Retinal pigment epithelial cell (primary cell): ENCODE data around the gene EZH2.

ENCODE experiments used
- DNase-seq: peaks from one replicate; pipeline ENCODE4 v3.0.0-alpha.2; 2010; ENCODE audit warnings: low read depth
- H3K4me3 ChIP-seq: 2 replicates; pipeline ENCODE4 v1.5.1; 2011; ENCODE audit warnings: mild to moderate bottlenecking, low read length, control low read depth, moderate library complexity
- TF ChIP-seq, protein P1 (sequence below): conservative IDR thresholded peaks from 2 replicates; pipeline ENCODE4 v1.5.1; 2011; ENCODE audit warnings: low read depth, low read length, control low read depth, inconsistent platforms

The EZH2 gene

DNA sequence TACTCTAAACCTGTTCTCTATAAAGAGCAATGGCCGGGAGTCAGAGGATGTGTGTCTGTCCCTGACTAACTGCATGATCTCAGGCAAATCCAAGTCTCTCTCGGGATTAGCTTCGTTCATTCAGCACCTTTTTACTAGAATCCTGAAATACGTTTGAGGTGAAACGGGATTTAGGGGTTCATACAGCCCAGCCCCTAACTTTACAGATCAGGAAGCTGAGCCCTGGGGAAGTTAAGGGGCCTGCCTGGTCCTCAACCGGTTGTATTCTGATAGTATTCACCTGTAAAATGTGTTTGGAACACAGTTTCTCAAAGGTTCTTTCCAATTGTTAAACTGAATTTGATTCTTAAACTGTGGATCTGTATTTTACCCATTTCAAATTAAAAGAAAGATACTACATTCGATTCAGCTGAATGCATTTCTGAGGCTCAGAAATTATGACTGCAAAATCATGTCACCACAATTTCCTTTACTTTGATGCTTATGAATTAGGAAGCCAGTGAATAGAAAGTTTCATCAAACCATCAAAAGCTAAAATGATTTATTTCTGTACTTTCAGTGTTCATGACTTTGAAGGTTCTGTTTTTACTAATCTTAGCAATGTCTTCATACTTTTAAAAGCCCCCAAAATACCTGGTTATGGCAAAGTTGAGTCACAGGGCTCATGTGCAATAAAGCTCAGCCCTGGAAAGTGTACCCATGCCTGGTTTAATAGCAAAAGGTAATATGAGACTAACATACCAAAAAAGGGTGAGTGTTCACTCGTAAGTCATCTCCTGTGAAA lies 28.9 kb upstream of the EZH2 start:
- no peak overlapping the region for H3K4me3 ChIP-seq
- TF ChIP-seq, protein P1, sequence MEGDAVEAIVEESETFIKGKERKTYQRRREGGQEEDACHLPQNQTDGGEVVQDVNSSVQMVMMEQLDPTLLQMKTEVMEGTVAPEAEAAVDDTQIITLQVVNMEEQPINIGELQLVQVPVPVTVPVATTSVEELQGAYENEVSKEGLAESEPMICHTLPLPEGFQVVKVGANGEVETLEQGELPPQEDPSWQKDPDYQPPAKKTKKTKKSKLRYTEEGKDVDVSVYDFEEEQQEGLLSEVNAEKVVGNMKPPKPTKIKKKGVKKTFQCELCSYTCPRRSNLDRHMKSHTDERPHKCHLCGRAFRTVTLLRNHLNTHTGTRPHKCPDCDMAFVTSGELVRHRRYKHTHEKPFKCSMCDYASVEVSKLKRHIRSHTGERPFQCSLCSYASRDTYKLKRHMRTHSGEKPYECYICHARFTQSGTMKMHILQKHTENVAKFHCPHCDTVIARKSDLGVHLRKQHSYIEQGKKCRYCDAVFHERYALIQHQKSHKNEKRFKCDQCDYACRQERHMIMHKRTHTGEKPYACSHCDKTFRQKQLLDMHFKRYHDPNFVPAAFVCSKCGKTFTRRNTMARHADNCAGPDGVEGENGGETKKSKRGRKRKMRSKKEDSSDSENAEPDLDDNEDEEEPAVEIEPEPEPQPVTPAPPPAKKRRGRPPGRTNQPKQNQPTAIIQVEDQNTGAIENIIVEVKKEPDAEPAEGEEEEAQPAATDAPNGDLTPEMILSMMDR = no peak
- DNase-seq = no peak

DNA sequence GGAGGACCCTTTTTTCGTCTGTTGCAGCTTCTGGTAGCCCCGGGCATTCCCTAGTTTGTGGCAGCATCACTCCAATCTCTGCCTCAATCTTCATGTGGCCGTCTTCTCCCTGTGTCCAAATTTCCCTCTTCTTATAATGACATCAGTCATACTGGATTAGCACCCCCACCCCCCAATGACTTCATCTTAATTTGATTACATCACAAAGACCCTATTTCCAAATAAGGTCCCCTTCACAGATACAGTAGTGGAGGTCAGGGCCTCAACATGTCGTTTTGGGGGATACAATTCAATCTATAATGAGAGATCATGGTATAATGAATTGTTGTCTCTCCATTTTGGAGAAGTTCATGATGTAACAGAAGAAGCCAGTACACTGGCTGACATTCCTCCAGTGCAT lies 28.1 kb upstream of the EZH2 start:
- TF ChIP-seq, protein P1 = no peak
- no peak for DNase-seq
- H3K4me3 ChIP-seq = no peak overlapping the region

DNA sequence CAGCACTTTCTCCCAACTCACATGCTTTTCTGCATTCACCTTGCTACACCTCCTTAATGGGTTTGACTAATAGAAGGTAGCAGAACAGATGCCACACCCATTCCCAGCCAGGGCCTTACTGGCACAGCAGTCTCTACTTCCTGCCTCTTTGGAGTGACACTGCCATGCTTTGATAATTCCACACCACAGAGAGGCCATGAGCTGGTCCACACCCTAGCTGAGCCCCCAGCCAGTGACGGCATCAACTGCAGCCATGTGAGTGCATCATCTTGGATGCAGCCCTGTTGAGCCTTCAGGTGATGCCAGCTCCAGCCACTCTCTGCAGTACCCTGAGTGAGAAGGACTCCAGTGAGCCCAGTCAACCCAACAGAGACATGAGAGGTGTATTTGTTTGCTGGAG lies 27.5 kb upstream of the EZH2 start:
- H3K4me3 ChIP-seq = no peak overlapping the region
- DNase-seq = no peak
- TF ChIP-seq, protein P1 = no peak

DNA sequence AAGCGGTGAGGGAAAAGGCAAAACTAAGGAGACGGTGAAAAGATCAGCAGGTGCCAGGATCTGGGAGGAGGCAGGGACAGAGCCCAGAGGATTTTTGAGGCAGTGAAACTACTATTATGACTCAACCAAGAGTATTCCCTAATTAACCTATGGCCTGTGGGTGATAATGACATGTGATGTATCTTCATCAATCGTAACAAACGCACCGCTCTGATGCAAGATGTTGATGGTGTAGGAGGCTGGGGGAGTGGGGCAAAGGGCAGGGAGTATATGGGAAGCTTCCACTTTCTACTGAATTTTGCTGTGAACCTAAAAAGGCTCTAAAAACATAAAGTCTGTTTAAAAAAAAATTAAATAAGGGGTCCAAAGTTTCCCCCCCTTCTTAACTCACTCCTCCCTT lies 25.5 kb upstream of the EZH2 start:
- no peak for DNase-seq
- TF ChIP-seq, protein P1 = no peak
- H3K4me3 ChIP-seq = no peak overlapping the region

DNA sequence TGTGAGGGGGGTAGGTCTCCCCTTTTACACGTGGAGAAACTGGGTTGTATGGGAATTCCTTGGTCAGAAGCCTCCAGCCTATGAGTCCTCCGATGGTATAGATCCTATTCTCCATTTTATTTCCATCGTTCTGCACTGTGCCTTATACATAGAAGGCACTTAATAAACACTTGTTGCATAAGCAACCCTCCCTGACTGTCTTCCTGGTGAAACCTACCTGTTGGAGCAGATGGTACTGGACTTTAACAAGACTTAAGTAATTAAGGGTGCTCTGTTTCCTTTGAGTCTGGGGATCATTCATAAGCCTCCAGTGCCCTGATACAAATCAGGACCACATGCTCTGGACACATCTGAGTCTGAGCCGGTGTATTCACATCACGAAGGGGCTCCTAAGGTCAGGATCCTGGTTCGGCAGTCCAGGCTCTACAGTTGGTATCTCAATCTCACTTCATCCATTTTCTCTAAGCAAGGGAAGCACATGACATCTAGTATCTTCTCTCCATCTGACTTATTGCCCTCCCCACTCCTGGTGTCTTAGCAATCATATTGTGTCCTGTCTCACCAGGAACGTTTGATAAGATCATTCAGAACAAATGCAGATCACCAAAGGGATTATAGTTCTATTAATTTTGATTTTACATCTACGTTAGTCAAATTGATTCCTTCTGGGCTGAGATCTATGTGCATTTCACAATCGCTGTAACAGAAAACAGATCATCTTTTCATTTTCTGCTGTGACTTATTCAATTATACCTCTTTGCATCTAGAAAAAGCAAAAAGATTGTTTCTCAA lies 22.8 kb upstream of the EZH2 start:
- H3K4me3 ChIP-seq = no peak overlapping the region
- DNase-seq = no peak
- TF ChIP-seq, protein P1 = no peak

DNA sequence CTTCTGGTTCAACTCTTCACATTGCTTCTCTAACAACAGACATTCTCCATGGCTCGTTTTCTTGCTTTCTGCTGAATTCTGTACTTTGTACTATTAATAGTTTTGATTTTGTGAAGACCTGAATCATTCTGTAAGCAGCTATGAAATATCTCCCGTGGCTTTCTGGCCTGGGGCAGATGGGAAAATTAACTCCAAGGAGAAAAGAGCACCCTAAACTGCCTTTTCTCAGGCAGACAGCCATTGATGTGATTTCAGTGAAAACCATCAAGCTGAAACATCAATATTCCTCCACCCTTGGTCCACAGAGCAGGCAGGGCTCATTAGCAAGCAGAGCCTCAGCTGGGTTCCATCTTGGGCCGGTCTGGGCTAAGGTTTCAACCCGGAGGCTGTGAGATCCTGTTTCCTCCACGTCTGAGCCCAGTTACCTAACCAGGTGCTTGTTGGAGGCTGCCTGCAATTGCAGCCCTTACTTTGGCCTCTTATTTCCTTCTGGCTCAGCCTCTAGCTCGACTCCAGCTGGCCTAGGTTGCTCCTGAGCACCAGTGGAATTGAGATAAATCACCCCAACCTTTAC lies 21.1 kb upstream of the EZH2 start:
- TF ChIP-seq, protein P1 = no peak
- no peak overlapping the region for H3K4me3 ChIP-seq

DNA sequence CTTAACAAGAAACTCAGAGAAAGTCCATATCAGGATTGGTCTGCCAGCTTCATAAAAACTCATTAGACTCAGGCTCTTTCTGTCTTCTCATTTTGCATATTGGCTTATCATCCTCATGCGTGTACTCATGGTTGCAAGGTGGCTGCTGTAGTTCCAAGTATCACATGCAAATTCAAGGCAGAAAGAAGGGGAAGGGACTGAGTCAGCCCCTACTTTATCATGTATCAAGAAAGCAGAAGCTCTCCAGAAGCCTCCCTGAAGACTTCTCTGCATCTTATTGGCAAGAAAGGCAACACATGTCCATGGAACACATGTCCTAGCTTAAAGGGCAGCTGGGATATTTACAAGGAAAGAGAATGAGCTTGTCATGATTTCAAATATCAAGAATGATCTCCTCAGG lies 19.4 kb upstream of the EZH2 start:
- no peak overlapping the region for H3K4me3 ChIP-seq
- DNase-seq = no peak
- TF ChIP-seq, protein P1 = no peak

More for the DNA sequence above, 21.1 kb upstream of the EZH2 start:
- no peak for DNase-seq
